Naive B cell (primary cell): ENCODE data around the gene LRMDA. TPM values are rescaled to one million over a fixed set of nuclear protein-coding genes. Genes with fewer than 3 reads are reported as not detected.

Experiments
- ATAC-seq, 2 donors: fragments of 150-1000 bp; cut with Tn5 transposase; 2 replicates each; pipeline ENCODE4 v1.10.0; 2021; ENCODE audit warnings: low read depth in 2 of 2, mild to moderate bottlenecking in 2 of 2, moderate library complexity in 2 of 2
- DNase-seq: peaks from one replicate; pipeline ENCODE4 v3.0.0; 2022
- H3K27ac Mint-ChIP-seq, 6 donors: one replicate each; pipeline ENCODE4 v1.8.0; 2020 to 2022; ENCODE audit warnings: mild to moderate bottlenecking in 6 of 6, mixed read lengths in 6 of 6, moderate library complexity in 5 of 6, inconsistent platforms in 2 of 6
- H3K27me3 Mint-ChIP-seq, 3 donors: one replicate each; pipeline ENCODE4 v1.8.0; 2021 to 2022; ENCODE audit warnings: mixed read lengths in 3 of 3, mild to moderate bottlenecking in 1 of 3
- H3K36me3 Mint-ChIP-seq, 2 donors: one replicate each; pipeline ENCODE4 v1.8.0; 2020 to 2022; ENCODE audit warnings: mixed read lengths in 2 of 2, inconsistent platforms in 1 of 2, mild to moderate bottlenecking in 1 of 2
- H3K4me1 Mint-ChIP-seq, 3 donors: one replicate each; pipeline ENCODE4 v1.8.0; 2020 to 2022; ENCODE audit warnings: mixed read lengths in 3 of 3, inconsistent platforms in 1 of 3, mild to moderate bottlenecking in 1 of 3, moderate library complexity in 1 of 3
- H3K4me3 Mint-ChIP-seq, 8 donors: one replicate each; pipeline ENCODE4 v1.8.0; 2020 to 2022; ENCODE audit warnings: mild to moderate bottlenecking in 8 of 8, mixed read lengths in 8 of 8, moderate library complexity in 8 of 8, inconsistent platforms in 2 of 8
- H3K9me3 Mint-ChIP-seq, 7 donors: one replicate each; pipeline ENCODE4 v1.8.0; 2020 to 2022; ENCODE audit warnings: mixed read lengths in 7 of 7, mild to moderate bottlenecking in 5 of 7, inconsistent platforms in 2 of 7, moderate library complexity in 1 of 7
- polyA plus RNA-seq, 6 donors: library from polyadenylated mRNA; unstranded; fragments of 300-500 nt; fragmentation: Illumina TruSeq; gene quantifications; one replicate each; pipeline ENCODE4 v1.2.3, GENCODE V29; 2021; ENCODE audit warnings: low read depth in 6 of 6

LRMDA gene
- polyA plus RNA-seq, 6 donors from 2014 or later, result 2.1 TPM; not detected in 5

- Mint-ChIP-seq H3K27me3 (no peaks in the 10 kb centered on the region), H3K36me3 (no peaks in the 10 kb centered on the region), H3K4me3 (no peak overlapping the region), H3K9me3 (peaks cover 0 to 19% (median 4%) of the 10 kb centered on the region in 7 donors), H3K27ac (no peak overlapping the region), H3K4me1 (no peaks in the 10 kb centered on the region)
- ATAC-seq, result no peak
- no peak for DNase-seq
These were observed 989.3 kb downstream of the LRMDA start for GRCh38 chr10:76420725-76421124.

- H3K27me3 Mint-ChIP-seq, result no peaks in the 10 kb centered on the region
- ATAC-seq, result no peak
- no peak for DNase-seq
- H3K9me3 Mint-ChIP-seq, result peaks cover 0 to 12% (median 4%) of the 10 kb centered on the region in 7 donors
- H3K4me3 Mint-ChIP-seq, result no peak overlapping the region
- H3K4me1 Mint-ChIP-seq, result no peaks in the 10 kb centered on the region
- no peak overlapping the region for H3K27ac Mint-ChIP-seq
- no peaks in the 10 kb centered on the region for H3K36me3 Mint-ChIP-seq
These were observed 991.3 kb downstream of the LRMDA start for GRCh38 chr10:76422769-76423168.

GRCh38 chr10:76428551-76429367 lies 997.3 kb downstream of the LRMDA start:
- no peak for ATAC-seq
- Mint-ChIP-seq H3K27me3 (peaks cover 0 to 7% (median 0%) of the 10 kb centered on the region in 3 donors), H3K36me3 (no peaks in the 10 kb centered on the region), H3K4me1 (no peaks in the 10 kb centered on the region), H3K9me3 (peaks cover 0 to 6% (median 0%) of the 10 kb centered on the region in 7 donors), H3K4me3 (no peak overlapping the region), H3K27ac (no peak overlapping the region)
- no peak for DNase-seq

GRCh38 chr10:76429368-76430060 lies 998.1 kb downstream of the LRMDA start:
- no peak overlapping the region for H3K4me3 Mint-ChIP-seq
- H3K9me3 Mint-ChIP-seq, result peaks cover 0 to 7% (median 0%) of the 10 kb centered on the region in 7 donors
- no peak overlapping the region for H3K27ac Mint-ChIP-seq
- peaks cover 0 to 7% (median 0%) of the 10 kb centered on the region in 3 donors for H3K27me3 Mint-ChIP-seq
- no peaks in the 10 kb centered on the region for H3K36me3 Mint-ChIP-seq
- H3K4me1 Mint-ChIP-seq, result no peaks in the 10 kb centered on the region
- DNase-seq (no peak), ATAC-seq (no peak)

- H3K4me1 Mint-ChIP-seq, result no peaks in the 10 kb centered on the region
- peaks cover 0 to 7% (median 0%) of the 10 kb centered on the region in 3 donors for H3K27me3 Mint-ChIP-seq
- H3K9me3 Mint-ChIP-seq, result peaks cover 0 to 5% (median 0%) of the 10 kb centered on the region in 7 donors
- no peak for ATAC-seq
- no peak overlapping the region for H3K4me3 Mint-ChIP-seq
- DNase-seq, result no peak
- H3K27ac Mint-ChIP-seq, result no peak overlapping the region
- no peaks in the 10 kb centered on the region for H3K36me3 Mint-ChIP-seq
These were observed 998.7 kb downstream of the LRMDA start for GRCh38 chr10:76430061-76430645.

- ATAC-seq, result no peak
These were observed 1000.9 kb downstream of the LRMDA start for GRCh38 chr10:76432016-76433012.

GRCh38 chr10:76433161-76434005 lies 1002.0 kb downstream of the LRMDA start:
- Mint-ChIP-seq H3K9me3 (peaks cover 0 to 5% (median 0%) of the 10 kb centered on the region in 7 donors), H3K27me3 (peaks cover 0 to 7% (median 0%) of the 10 kb centered on the region in 3 donors), H3K36me3 (no peaks in the 10 kb centered on the region), H3K4me1 (no peaks in the 10 kb centered on the region), H3K4me3 (no peak overlapping the region), H3K27ac (no peak overlapping the region)
- ATAC-seq, result no peak
- no peak for DNase-seq

More at GRCh38 chr10:76432016-76433012, 1000.9 kb downstream of the LRMDA start:
- Mint-ChIP-seq H3K36me3 (no peaks in the 10 kb centered on the region), H3K27me3 (peaks cover 0 to 7% (median 0%) of the 10 kb centered on the region in 3 donors), H3K27ac (no peak overlapping the region), H3K4me1 (no peaks in the 10 kb centered on the region), H3K4me3 (no peak overlapping the region), H3K9me3 (peaks cover 0 to 5% (median 0%) of the 10 kb centered on the region in 7 donors)
- DNase-seq, result no peak

GRCh38 chr10:76435157-76435556 lies 1003.7 kb downstream of the LRMDA start:
- Mint-ChIP-seq H3K4me1 (no peaks in the 10 kb centered on the region), H3K9me3 (peaks cover 0 to 1% (median 0%) of the 10 kb centered on the region in 7 donors), H3K27ac (no peak overlapping the region), H3K36me3 (no peaks in the 10 kb centered on the region), H3K27me3 (no peaks in the 10 kb centered on the region), H3K4me3 (no peak overlapping the region)
- ATAC-seq, result no peak
- no peak for DNase-seq

- DNase-seq (no peak), ATAC-seq (no peak)
- no peaks in the 10 kb centered on the region for H3K27me3 Mint-ChIP-seq
- H3K27ac Mint-ChIP-seq, result no peak overlapping the region
- H3K36me3 Mint-ChIP-seq, result no peaks in the 10 kb centered on the region
- no peak overlapping the region for H3K4me3 Mint-ChIP-seq
- no peaks in the 10 kb centered on the region for H3K4me1 Mint-ChIP-seq
- H3K9me3 Mint-ChIP-seq, result peaks cover 0 to 1% (median 0%) of the 10 kb centered on the region in 7 donors
These were observed 1005.0 kb downstream of the LRMDA start for GRCh38 chr10:76436401-76436811.

- Mint-ChIP-seq H3K36me3 (no peaks in the 10 kb centered on the region), H3K27ac (no peak overlapping the region)
These were observed 1005.6 kb downstream of the LRMDA start for GRCh38 chr10:76436981-76437380.

GRCh38 chr10:76440426-76440825 lies 1009.0 kb downstream of the LRMDA start:
- Mint-ChIP-seq H3K4me3 (no peak overlapping the region), H3K9me3 (peaks cover 0 to 4% (median 0%) of the 10 kb centered on the region in 7 donors), H3K27ac (no peak overlapping the region), H3K36me3 (no peaks in the 10 kb centered on the region), H3K4me1 (no peaks in the 10 kb centered on the region), H3K27me3 (no peaks in the 10 kb centered on the region)
- no peak for DNase-seq
- no peak for ATAC-seq

More at GRCh38 chr10:76436981-76437380, 1005.6 kb downstream of the LRMDA start:
- Mint-ChIP-seq H3K4me1 (no peaks in the 10 kb centered on the region), H3K27me3 (no peaks in the 10 kb centered on the region), H3K4me3 (no peak overlapping the region), H3K9me3 (peaks cover 0 to 1% (median 0%) of the 10 kb centered on the region in 7 donors)
- DNase-seq (no peak), ATAC-seq (no peak)

GRCh38 chr10:76442113-76442512 lies 1010.7 kb downstream of the LRMDA start:
- Mint-ChIP-seq H3K36me3 (no peaks in the 10 kb centered on the region), H3K4me1 (no peaks in the 10 kb centered on the region), H3K27ac (no peak overlapping the region), H3K4me3 (no peak overlapping the region), H3K9me3 (peaks cover 0 to 4% (median 0%) of the 10 kb centered on the region in 7 donors), H3K27me3 (no peaks in the 10 kb centered on the region)
- DNase-seq (no peak), ATAC-seq (no peak)
